ENCODE results near the gene NAV3.

- TF ChIP-seq CTCF (IDR thresholded peaks at IDR 0.05) (no peak), POLR2AphosphoS5 (IDR thresholded peaks at IDR 0.05; ENCODE audit: low read depth, low read length) (no peak), TCF7L2 (IDR thresholded peaks at IDR 0.05; ENCODE audit: low read depth, low read length) (no peak)
Measured at GRCh38 chr12:78050790-78051189, 220.1 kb downstream of the NAV3 start.
